H9 (cell line): ENCODE data around the gene FCAR. TPM values are rescaled to one million over a fixed set of nuclear protein-coding genes. Genes with fewer than 3 reads are reported as not detected.

Source experiments
- DNase-seq: peaks from one replicate; pipeline ENCODE4 v3.0.0-alpha.2; 2017
- H2AFZ ChIP-seq: one replicate; pipeline ENCODE4 v1.6.1; 2013; ENCODE audit warnings: mild to moderate bottlenecking, low read length, control low read depth, moderate library complexity
- H2AK5ac ChIP-seq: 2 replicates; pipeline ENCODE4 v1.6.1; 2013; ENCODE audit warnings: low read length, control low read depth, mixed read lengths; ENCODE audit not compliant: insufficient read length
- H2BK120ac ChIP-seq: one replicate; pipeline ENCODE4 v1.6.1; 2013; ENCODE audit warnings: low read depth, mild to moderate bottlenecking, low read length, control low read depth, inconsistent platforms; ENCODE audit not compliant: poor library complexity, severe bottlenecking
- H2BK12ac ChIP-seq: 2 replicates; pipeline ENCODE4 v1.6.1; 2013; ENCODE audit warnings: low read length, control low read depth, mixed read lengths, low read depth; ENCODE audit not compliant: insufficient read length
- H2BK15ac ChIP-seq: 2 replicates; pipeline ENCODE4 v1.6.1; 2013; ENCODE audit warnings: low read depth, low read length, control low read depth
- H2BK20ac ChIP-seq: one replicate; pipeline ENCODE4 v1.6.1; 2013; ENCODE audit warnings: low read depth, mild to moderate bottlenecking, low read length, control low read depth, inconsistent platforms; ENCODE audit not compliant: poor library complexity, severe bottlenecking
- H2BK5ac ChIP-seq: 2 replicates; pipeline ENCODE4 v1.6.1; 2013; ENCODE audit warnings: low read length, control low read depth, mixed read lengths; ENCODE audit not compliant: insufficient read length
- H3K14ac ChIP-seq: 2 replicates; pipeline ENCODE4 v1.6.1; 2013; ENCODE audit warnings: low read length, control low read depth; ENCODE audit not compliant: insufficient read depth
- H3K18ac ChIP-seq: 2 replicates; pipeline ENCODE4 v1.6.1; 2013; ENCODE audit warnings: low read depth, mild to moderate bottlenecking, mixed read lengths, low read length, control low read depth; ENCODE audit not compliant: insufficient read length
- H3K23ac ChIP-seq: 2 replicates; pipeline ENCODE4 v1.6.1; 2013; ENCODE audit warnings: low read length, control low read depth, mixed read lengths, low read depth; ENCODE audit not compliant: insufficient read length
- H3K23me2 ChIP-seq: 2 replicates; pipeline ENCODE4 v1.6.1; 2013; ENCODE audit warnings: low read depth, mild to moderate bottlenecking, mixed read lengths, low read length, control low read depth; ENCODE audit not compliant: insufficient read length, poor library complexity, severe bottlenecking
- H3K27ac ChIP-seq: 2 replicates; pipeline ENCODE4 v1.5.1; 2013; ENCODE audit warnings: low read length, control low read depth, mixed read lengths, low read depth; ENCODE audit not compliant: insufficient read length
- H3K27me3 ChIP-seq: 2 replicates; pipeline ENCODE4 v1.6.1; 2013; ENCODE audit warnings: low read length, control low read depth, inconsistent platforms; ENCODE audit not compliant: insufficient read depth
- H3K4ac ChIP-seq: 2 replicates; pipeline ENCODE4 v1.6.1; 2013; ENCODE audit warnings: low read depth, mild to moderate bottlenecking, control low read depth, inconsistent platforms, low read length, moderate library complexity
- H3K4me1 ChIP-seq: 2 replicates; pipeline ENCODE4 v1.6.1; 2013; ENCODE audit warnings: low read length, control low read depth, inconsistent platforms; ENCODE audit not compliant: insufficient read depth
- H3K4me2 ChIP-seq: 2 replicates; pipeline ENCODE4 v1.6.1; 2013; ENCODE audit warnings: low read length, control low read depth, mixed read lengths; ENCODE audit not compliant: insufficient read length, insufficient read depth
- H3K56ac ChIP-seq: 2 replicates; pipeline ENCODE4 v1.6.1; 2013; ENCODE audit warnings: low read depth, mild to moderate bottlenecking, mixed read lengths, low read length, control low read depth; ENCODE audit not compliant: insufficient read length
- H3K79me1 ChIP-seq: 2 replicates; pipeline ENCODE4 v1.6.1; 2013; ENCODE audit warnings: low read depth, mild to moderate bottlenecking, moderate library complexity, low read length, control low read depth, inconsistent platforms; ENCODE audit not compliant: insufficient read depth, poor library complexity, severe bottlenecking
- H3K79me2 ChIP-seq: 2 replicates; pipeline ENCODE4 v1.6.1; 2013; ENCODE audit warnings: low read length, control low read depth, inconsistent platforms; ENCODE audit not compliant: insufficient read depth
- H3K9ac ChIP-seq: 2 replicates; pipeline ENCODE4 v1.6.1; 2013; ENCODE audit warnings: low read length, control low read depth, mixed read lengths; ENCODE audit not compliant: insufficient read length; ENCODE audit errors: extremely low read depth
- H3K9me3 ChIP-seq: one replicate; pipeline ENCODE4 v1.6.1; 2013; ENCODE audit warnings: low read depth, low read length, inconsistent platforms; ENCODE audit not compliant: control insufficient read depth
- H3T11ph ChIP-seq: one replicate; pipeline ENCODE4 v1.6.1; 2013; ENCODE audit warnings: mild to moderate bottlenecking, low read length, control low read depth, inconsistent platforms
- H4K20me1 ChIP-seq: one replicate; pipeline ENCODE4 v1.6.1; 2013; ENCODE audit not compliant: control insufficient read depth, insufficient read length, insufficient read depth
- H4K5ac ChIP-seq: 2 replicates; pipeline ENCODE4 v1.6.1; 2013; ENCODE audit warnings: low read depth, mild to moderate bottlenecking, mixed read lengths, low read length, control low read depth; ENCODE audit not compliant: insufficient read length
- H4K8ac ChIP-seq: replicated peaks from 2 replicates; pipeline ENCODE4 v1.6.1; 2013; ENCODE audit warnings: low read length, control low read depth, mixed read lengths, low read depth; ENCODE audit not compliant: insufficient read length
- H4K91ac ChIP-seq: 2 replicates; pipeline ENCODE4 v1.6.1; 2013; ENCODE audit warnings: low read depth, mild to moderate bottlenecking, moderate library complexity, mixed read lengths, low read length, control low read depth; ENCODE audit not compliant: insufficient read length
- H3K27ac Mint-ChIP-seq, 3 experiments: 2 replicates in 2 of 3; 3 replicates in 1 of 3; pipeline ENCODE4 v1.8.0; 2020 to 2021; ENCODE audit warnings: mixed read lengths in 3 of 3, mild to moderate bottlenecking in 1 of 3, moderate library complexity in 1 of 3
- H3K27me3 Mint-ChIP-seq: 2 replicates; pipeline ENCODE4 v1.8.0; 2021; ENCODE audit warnings: low read depth, mild to moderate bottlenecking, moderate library complexity, mixed read lengths
- H3K36me3 Mint-ChIP-seq, 3 experiments: 2 replicates in 2 of 3; 3 replicates in 1 of 3; pipeline ENCODE4 v1.8.0; 2020 to 2021; ENCODE audit warnings: low read depth in 3 of 3, mixed read lengths in 3 of 3; ENCODE audit not compliant: insufficient read depth in 1 of 3
- H3K4me1 Mint-ChIP-seq, 2 experiments: 2 replicates each; pipeline ENCODE4 v1.8.0; 2020; ENCODE audit warnings: mixed read lengths in 2 of 2
- H3K4me3 Mint-ChIP-seq, 2 experiments: 2 replicates in 1 of 2; 3 replicates in 1 of 2; pipeline ENCODE4 v1.8.0; 2020 to 2021; ENCODE audit warnings: mild to moderate bottlenecking in 2 of 2, mixed read lengths in 2 of 2, moderate library complexity in 1 of 2
- H3K9me3 Mint-ChIP-seq, 2 experiments: 2 replicates in 1 of 2; 3 replicates in 1 of 2; pipeline ENCODE4 v1.8.0; 2020; ENCODE audit warnings: mild to moderate bottlenecking in 2 of 2, mixed read lengths in 2 of 2, moderate library complexity in 1 of 2
- CTCF ChIP-seq: fragments of 200-600 bp; sonication (generic); conservative IDR thresholded peaks from 3 replicates; pipeline ENCODE4 v1.8.0; 2021; ENCODE audit warnings: antibody characterized with exemption, mild to moderate bottlenecking
- WGBS: extraction: QIAGEN DNeasy Blood & Tissue Kit; methylation state at CpG from one replicate; pipeline ENCODE4 v1.1.7; 2013; ENCODE audit warnings: missing lambda C conversion rate, low lambda C conversion rate, mixed read lengths; ENCODE audit not compliant: insufficient read length; ENCODE audit errors: extremely low coverage; 5-methylcytosine and 5-hydroxymethylcytosine counted together
- total RNA-seq: library from RNA; stranded (reverse); gene quantifications from 2 replicates; pipeline ENCODE4 v1.2.1, GENCODE V29; 2021

Gene FCAR
- total RNA-seq, 1 experiment from 2014 or later = not detected

DNA sequence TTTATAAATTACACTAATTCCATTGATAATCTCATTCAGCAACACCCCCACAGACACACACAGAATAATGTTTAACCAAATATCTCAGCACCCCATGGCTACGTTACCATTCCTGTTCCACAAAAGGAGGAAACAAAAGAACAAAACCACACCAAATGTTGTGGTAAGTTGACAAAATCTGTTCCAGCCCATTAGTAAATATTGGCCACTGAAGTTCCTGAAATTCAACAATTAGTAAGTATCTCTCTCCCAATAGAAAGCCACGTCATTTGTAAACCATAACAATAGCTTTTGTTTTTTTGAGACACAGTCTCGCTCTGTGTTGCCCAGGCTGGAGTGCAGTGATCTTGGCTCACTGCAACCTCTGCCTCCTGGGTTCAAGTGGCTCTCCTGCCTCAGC is 2.3 kb upstream of the FCAR start:
- no peak overlapping the region for H3K14ac ChIP-seq
- Mint-ChIP-seq H3K27me3 (peaks cover 23% of the 10 kb centered on the region), H3K4me1 (peaks cover 0 to 4% of the 10 kb centered on the region in 2 experiments; a peak in 2 of 4 replicates), H3K27ac (no peak overlapping the region), H3K9me3 (peaks cover 55 to 91% of the 10 kb centered on the region in 2 experiments), H3K36me3 (peaks cover 4 to 13% (median 4%) of the 10 kb centered on the region in 3 experiments; a peak in 4 of 7 replicates), H3K4me3 (no peak overlapping the region)
- no peak overlapping the region for H3T11ph ChIP-seq
- no peaks in the 10 kb centered on the region for H4K20me1 ChIP-seq
- H2AK5ac ChIP-seq = no peak overlapping the region
- no peaks in the 10 kb centered on the region for H3K79me2 ChIP-seq
- H3K9ac ChIP-seq = no peak overlapping the region
- H3K27me3 ChIP-seq = no peaks in the 10 kb centered on the region
- no peak overlapping the region for H4K91ac ChIP-seq
- no peak overlapping the region for H4K5ac ChIP-seq
- no peak overlapping the region for H3K23ac ChIP-seq
- no peak overlapping the region for H2BK12ac ChIP-seq
- H2BK5ac ChIP-seq = no peak overlapping the region
- H3K4me2 ChIP-seq = no peak overlapping the region
- no peak overlapping the region for H3K4ac ChIP-seq
- DNase-seq = no peak
- no peak overlapping the region for H3K18ac ChIP-seq
- H3K23me2 ChIP-seq = no peaks in the 10 kb centered on the region
- no peak for TF ChIP-seq CTCF
- no peaks in the 10 kb centered on the region for H3K79me1 ChIP-seq
- no CpG with 5 or more reads among the region's 3 CpGs for WGBS
- H4K8ac ChIP-seq = no peak overlapping the region
- no peaks in the 10 kb centered on the region for H3K9me3 ChIP-seq
- H2BK20ac ChIP-seq = no peak overlapping the region
- no peaks in the 10 kb centered on the region for H3K4me1 ChIP-seq
- no peak overlapping the region for H3K27ac ChIP-seq
- no peak overlapping the region for H2BK120ac ChIP-seq
- H2BK15ac ChIP-seq = no peak overlapping the region
- no peak overlapping the region for H3K56ac ChIP-seq
- H2AFZ ChIP-seq = no peak overlapping the region
